Activated CD4-positive, alpha-beta T cell treated with anti-CD3 and anti-CD28 coated beads for 4 hours (primary cell): ENCODE results near the gene DCBLD1.

ENCODE experiments used
- DNase-seq, 2 donors: peaks; one replicate each; pipeline ENCODE4 v3.0.0-alpha.2; 2020

Gene DCBLD1

GRCh38 chr6:117531809-117532725 is 49.6 kb downstream of the DCBLD1 start:
- DNase-seq: no peak

GRCh38 chr6:117533775-117534174 is 51.3 kb downstream of the DCBLD1 start:
- DNase-seq: no peak

DNA sequence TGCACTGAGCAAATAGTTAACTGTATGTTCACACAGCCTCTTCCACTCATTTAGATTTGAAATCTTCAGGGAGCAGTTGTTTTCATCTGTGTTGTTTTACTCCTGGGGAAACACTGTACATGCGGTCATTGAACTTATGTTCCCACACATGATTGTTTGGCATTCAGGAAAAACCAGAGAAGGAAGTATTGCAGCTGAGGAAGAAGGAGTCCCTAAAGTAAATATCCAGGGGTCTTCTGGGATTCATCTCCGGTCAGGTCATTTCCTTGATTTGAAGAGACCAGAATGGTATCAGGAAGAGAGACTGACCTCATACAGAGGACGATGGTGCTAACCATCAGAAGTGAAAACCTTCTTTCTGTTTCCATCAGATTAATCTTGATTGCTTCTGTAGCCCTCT is 52.5 kb downstream of the DCBLD1 start:
- no peak for DNase-seq

- DNase-seq: no peak
Measured at GRCh38 chr6:117536317-117536716, 53.8 kb downstream of the DCBLD1 start.

DNA sequence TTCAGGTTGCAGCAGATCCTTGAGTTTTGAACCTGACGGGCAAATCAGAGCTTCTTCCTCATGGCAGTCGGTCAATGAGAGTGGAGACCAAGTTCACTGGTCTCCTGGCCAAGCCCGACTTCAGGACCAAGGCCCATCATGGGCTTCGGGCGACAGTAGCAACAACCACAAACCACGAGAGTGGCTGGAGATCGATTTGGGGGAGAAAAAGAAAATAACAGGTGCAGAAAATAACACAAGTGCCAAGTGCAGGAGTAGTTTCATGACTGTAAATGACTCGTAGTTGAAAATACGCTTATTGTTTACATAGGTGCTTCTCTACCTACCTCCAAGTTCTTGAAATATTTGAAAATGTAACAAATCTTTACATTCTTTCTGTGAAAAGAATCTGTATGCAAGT is 56.1 kb downstream of the DCBLD1 start:
- DNase-seq: no peak

GRCh38 chr6:117540670-117541069 is 58.2 kb downstream of the DCBLD1 start:
- no peak for DNase-seq

DNA sequence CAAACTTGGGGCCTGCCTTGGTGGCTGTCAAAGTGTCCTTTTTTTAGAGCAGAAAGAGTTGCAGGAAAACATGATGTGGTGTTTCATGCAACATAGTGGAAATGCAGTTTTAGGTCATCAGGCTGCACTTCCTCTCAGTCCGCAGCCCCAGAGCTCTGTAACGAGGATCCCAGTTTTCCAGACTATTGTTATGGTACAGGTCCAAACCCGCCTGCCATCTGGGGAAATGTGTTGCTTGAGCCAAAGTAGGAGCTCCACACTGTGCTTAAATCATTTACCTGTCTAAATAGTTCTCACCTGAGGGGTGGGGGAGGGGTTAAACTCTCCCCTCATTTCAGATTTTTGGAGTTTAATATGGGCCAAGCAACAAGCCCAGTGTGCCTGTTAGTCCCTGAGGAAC is 60.0 kb downstream of the DCBLD1 start:
- DNase-seq: no peak

- no peak for DNase-seq
Measured at GRCh38 chr6:117544716-117545115, 62.2 kb downstream of the DCBLD1 start.

DNA sequence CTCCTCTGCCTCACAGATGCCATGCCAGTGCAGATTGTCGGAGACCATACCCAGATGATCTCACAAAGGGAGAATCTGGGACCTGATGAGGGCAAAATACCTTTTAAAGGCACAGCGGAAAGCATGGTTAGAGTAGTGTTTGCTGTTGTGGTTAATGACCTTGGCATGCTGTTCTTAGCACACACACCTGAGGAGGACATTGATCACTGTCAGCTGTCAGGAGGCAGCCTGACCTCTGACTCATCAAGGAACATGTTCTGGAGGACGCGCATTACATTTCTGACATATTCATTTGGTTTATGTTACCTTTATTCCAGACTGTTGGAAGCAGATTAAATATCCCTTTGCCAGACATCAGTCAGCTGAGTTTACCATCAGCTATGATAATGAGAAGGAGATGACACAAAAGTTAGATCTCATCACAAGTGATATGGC is 62.7 kb downstream of the DCBLD1 start:
- DNase-seq: no peak

DNA sequence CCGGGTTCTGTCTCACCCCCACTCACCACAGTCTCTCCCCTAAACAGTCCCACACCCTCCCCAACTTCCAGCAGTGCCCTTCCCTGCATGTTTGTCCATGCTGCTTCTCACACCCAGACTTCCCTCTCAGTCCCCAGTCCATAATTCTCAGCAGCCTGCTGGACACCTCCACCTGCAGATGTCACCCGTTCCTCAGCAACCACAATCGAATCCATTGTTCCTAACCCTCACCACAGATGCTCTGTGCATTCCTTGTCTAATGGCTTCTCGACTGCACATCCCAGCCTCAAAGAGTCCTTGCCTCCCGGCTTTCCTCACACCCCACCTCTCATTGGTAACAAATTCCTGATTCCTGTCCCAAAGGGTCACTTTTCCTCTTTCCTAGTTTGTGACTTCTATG is 64.2 kb downstream of the DCBLD1 start:
- DNase-seq: no peak

DNA sequence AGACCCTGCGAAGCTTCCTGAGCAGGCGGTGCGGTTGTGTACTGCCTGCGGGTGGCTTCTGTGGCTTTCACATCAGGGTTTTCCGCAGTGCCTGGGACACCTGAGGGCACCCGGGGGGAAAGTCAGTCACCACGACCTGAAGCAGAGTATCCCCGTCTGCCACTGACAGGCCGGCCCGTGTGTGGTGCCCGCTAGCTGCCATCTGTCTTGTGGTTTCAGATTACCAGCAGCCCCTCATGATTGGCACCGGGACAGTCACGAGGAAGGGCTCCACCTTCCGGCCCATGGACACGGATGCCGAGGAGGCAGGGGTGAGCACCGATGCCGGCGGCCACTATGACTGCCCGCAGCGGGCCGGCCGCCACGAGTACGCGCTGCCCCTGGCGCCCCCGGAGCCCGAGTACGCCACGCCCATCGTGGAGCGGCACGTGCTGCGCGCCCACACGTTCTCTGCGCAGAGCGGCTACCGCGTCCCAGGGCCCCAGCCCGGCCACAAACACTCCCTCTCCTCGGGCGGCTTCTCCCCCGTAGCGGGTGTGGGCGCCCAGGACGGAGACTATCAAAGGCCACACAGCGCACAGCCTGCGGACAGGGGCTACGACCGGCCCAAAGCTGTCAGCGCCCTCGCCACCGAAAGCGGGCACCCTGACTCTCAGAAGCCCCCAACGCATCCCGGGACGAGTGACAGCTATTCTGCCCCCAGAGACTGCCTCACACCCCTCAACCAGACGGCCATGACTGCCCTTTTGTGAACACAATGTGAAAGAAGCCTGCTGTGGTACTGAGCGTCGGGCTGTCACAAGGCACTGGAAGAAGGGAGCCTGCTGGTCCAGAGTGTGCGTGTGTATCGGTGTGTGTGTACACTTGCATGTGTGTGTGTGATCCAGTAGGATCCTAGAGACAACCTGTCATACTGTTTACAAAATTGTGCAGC is 65.5 kb downstream of the DCBLD1 start:
- peak; percentile 33 to 38 for DNase-seq

DNA sequence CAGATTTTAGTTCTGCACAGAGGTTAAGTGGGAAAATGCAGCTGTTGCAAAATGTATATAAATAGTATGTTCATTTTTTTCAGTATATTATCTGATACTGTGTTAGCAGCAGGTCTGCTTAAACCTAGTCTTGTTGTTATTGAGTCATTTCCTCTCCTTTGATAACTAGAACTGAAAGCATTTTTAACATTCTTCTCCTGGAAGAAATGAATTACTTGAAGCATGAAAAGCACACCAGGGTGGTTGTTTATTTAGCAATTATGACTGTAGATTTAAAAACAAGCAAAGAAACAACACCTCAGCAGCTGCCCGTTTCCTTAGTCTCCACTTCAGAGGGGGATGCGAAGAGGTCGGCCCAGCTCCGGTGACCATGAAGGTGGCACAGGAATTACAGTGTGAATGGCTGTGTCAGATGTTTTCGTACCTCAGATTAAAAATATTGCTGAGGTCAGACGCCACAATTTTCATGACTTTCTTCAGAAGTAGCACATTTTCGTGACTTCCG is 66.4 kb downstream of the DCBLD1 start:
- peak; percentile 14 to 17 for DNase-seq

- DNase-seq: peak in 1 of 2 donors; percentile 2
Measured at GRCh38 chr6:117549611-117550010, 67.1 kb downstream of the DCBLD1 start.

GRCh38 chr6:117550078-117550600 is 67.7 kb downstream of the DCBLD1 start:
- no peak for DNase-seq

GRCh38 chr6:117550618-117551242 is 68.3 kb downstream of the DCBLD1 start:
- DNase-seq: no peak

- DNase-seq: no peak
Measured at GRCh38 chr6:117552618-117553017, 70.1 kb downstream of the DCBLD1 start.

GRCh38 chr6:117553142-117553541 is 70.7 kb downstream of the DCBLD1 start:
- DNase-seq: no peak

- DNase-seq: no peak
Measured at GRCh38 chr6:117555262-117555849, 72.9 kb downstream of the DCBLD1 start.

DNA sequence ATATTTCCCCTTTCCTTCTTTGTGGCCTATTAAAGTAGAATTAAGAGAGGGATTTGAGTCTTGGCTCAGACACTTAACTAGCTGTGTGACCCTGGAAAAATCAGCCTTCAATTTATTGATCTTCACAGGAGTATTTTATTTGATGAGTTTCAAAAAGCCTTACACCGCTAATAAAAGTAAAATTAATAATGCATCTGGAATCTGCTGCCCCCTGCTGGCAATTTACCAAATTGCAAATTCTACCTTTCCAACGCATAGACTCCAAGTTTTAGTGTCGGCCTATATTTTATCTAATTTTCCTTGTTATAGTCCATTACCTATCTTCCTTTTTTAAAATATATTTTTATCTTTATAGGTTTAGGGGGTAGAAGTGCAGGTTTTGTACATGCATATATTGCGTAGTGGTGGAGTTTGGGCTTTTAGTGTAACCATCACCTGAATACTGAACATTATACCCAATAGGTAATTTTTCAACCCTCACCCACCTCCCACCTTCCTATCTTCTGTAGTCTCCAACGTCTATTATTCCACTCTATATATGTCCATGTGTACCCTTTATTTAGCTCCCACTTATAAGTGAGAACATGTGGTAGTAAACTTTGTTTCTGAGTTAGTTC is 73.5 kb downstream of the DCBLD1 start:
- peak; percentile 39 to 75 for DNase-seq

DNA sequence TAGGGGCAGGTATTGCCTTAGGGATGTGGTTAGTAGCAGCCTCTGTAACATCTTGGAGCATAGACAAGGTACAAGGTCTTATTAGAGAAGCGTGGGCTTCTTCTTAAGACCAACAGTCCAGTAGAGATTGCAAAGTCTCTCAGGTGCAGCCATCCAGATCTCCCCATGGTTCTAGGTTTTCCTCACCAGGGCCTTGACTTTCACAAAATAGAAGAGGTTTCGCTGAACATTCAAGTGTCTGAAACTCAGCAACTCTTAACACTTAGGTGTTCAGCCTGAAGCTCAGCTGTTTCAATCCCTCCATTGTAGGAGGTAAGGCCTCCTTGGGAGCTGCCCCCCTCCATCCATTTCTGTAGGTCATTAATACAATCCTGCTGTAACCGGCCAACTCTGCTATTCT is 75.5 kb downstream of the DCBLD1 start:
- DNase-seq: no peak

DNA sequence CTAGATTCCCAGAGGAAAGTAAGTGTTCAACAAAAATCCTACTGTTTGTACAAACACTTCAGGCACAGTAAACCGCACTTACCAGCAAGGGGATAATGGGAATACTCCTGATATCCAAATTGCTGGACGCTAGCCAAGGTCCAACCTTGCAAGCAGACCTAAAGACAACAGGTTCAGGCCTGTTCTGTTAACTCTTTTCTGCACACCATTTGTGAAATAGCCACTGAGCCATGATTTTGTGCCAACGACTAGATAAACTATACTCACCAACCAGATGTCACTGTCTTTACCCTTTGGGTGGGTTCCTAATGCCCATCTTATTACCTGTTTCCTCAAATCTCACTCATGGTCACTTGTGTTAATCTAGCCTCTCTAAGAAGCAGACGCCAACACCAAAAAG is 76.3 kb downstream of the DCBLD1 start:
- no peak for DNase-seq

DNA sequence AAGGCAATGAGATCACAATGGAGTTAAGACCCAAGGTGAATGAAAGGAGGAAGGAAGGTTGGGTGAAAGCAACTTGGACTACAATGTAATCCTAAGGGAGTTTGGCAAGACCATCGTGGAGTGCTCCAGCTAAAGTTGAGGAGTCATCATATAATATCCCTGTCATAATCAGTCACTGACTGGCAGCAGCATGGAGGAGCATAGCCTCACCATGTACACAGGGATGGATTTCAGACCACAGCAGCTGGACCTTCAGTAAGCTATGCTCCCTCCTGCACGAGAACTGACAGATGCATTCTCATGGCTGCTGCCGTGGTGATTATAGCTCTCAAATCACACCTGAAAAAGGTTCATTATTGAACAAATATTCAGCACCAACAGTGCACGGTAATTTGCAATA is 76.8 kb downstream of the DCBLD1 start:
- DNase-seq: no peak
